ENCODE results near the gene RTP2. TPM values are rescaled to one million over a fixed set of nuclear protein-coding genes. Genes with fewer than 3 reads are reported as not detected.

Gene RTP2
- not detected for total RNA-seq
- long read RNA-seq: 0 reads

- Histone ChIP-seq H3K27ac (no peak within 1 kb of the TSS), H3K4me1 (no peaks in the 10 kb centered on the region), H3K9me3 (no peaks in the 10 kb centered on the region), H3K27me3 (ENCODE audit: low read depth) (no peaks in the 10 kb centered on the region), H3K4me3 (no peak within 1 kb of the TSS), H3K36me3 (no peaks in the 10 kb centered on the region)
- ATAC-seq: no peak
- no peak for TF ChIP-seq CTCF (IDR thresholded peaks at IDR 0.05)
- intact Hi-C loops (cut with DNase I): no loop called here
- DNase-seq: no peak
These were observed at the start of gene RTP2 for GRCh38 chr3:187702507-187703033. RTP2 (minus strand) TSS chr3:187702557; CDS start chr3:187702128, 429 bp downstream.

- no peaks in the 10 kb centered on the region for H3K27me3 ChIP-seq (ENCODE audit: low read depth)
- no peaks in the 10 kb centered on the region for H3K36me3 ChIP-seq
- peak overlapping the region; percentile 53 for H3K27ac ChIP-seq
- peak; percentile 59 for DNase-seq
- ATAC-seq: peak; percentile 16 to 55
- peak overlapping the region; percentile 35 for H3K4me3 ChIP-seq
- H3K9me3 ChIP-seq: no peaks in the 10 kb centered on the region
- H3K4me1 ChIP-seq: peaks cover 42% of the 10 kb centered on the region
- intact Hi-C loops (cut with DNase I): no loop called here
- TF ChIP-seq CTCF (IDR thresholded peaks at IDR 0.05): no peak
These were observed 48.3 kb upstream of the RTP2 start for GRCh38 chr3:187750513-187751123.

GRCh38 chr3:187750006-187750512 lies 47.7 kb upstream of the RTP2 start:
- intact Hi-C loops (cut with DNase I): no loop called here

GRCh38 chr3:187748050-187748481 lies 45.7 kb upstream of the RTP2 start:
- no peak overlapping the region for H3K4me3 ChIP-seq
- ATAC-seq (peak; percentile 38 to 53), DNase-seq (peak; percentile 92)
- TF ChIP-seq CTCF (IDR thresholded peaks at IDR 0.05): peak; percentile 96
- H3K4me1 ChIP-seq: peaks cover 42% of the 10 kb centered on the region
- intact Hi-C loops (cut with DNase I): no loop called here
- H3K9me3 ChIP-seq: no peaks in the 10 kb centered on the region
- H3K27me3 ChIP-seq (ENCODE audit: low read depth): no peaks in the 10 kb centered on the region
- H3K36me3 ChIP-seq: no peaks in the 10 kb centered on the region
- peak overlapping the region; percentile 99 for H3K27ac ChIP-seq

More at GRCh38 chr3:187750006-187750512, 47.7 kb upstream of the RTP2 start:
- DNase-seq (peak; percentile 88), ATAC-seq (peak; percentile 82 to 83)
- H3K27ac ChIP-seq: peak overlapping the region; percentile 53
- peaks cover 42% of the 10 kb centered on the region for H3K4me1 ChIP-seq
- H3K9me3 ChIP-seq: no peaks in the 10 kb centered on the region
- TF ChIP-seq CTCF (IDR thresholded peaks at IDR 0.05): no peak
- H3K36me3 ChIP-seq: no peaks in the 10 kb centered on the region
- H3K27me3 ChIP-seq (ENCODE audit: low read depth): no peaks in the 10 kb centered on the region
- peak overlapping the region; percentile 35 for H3K4me3 ChIP-seq

- no peak for DNase-seq
- Histone ChIP-seq H3K4me3 (peak overlapping the region; percentile 69), H3K4me1 (peaks cover 48% of the 10 kb centered on the region), H3K9me3 (no peaks in the 10 kb centered on the region), H3K36me3 (no peaks in the 10 kb centered on the region), H3K27ac (peak overlapping the region; percentile 99), H3K27me3 (ENCODE audit: low read depth) (no peaks in the 10 kb centered on the region)
- intact Hi-C loops (cut with DNase I): no loop called here
- no peak for ATAC-seq
- no peak for TF ChIP-seq CTCF (IDR thresholded peaks at IDR 0.05)
These were observed 45.1 kb upstream of the RTP2 start for GRCh38 chr3:187747506-187747905.

All from lower lobe of right lung (tissue), 2 donors.